ENCODE measurements around the gene STK16.

STK16 gene

GRCh38 chr2:219282943-219283581 lies 37.8 kb downstream of the STK16 start:
- no peak for TF ChIP-seq FOXM1 (IDR thresholded peaks at IDR 0.05; ENCODE audit: borderline replicate concordance, low read depth)
- no peak for TF ChIP-seq EP300 (IDR thresholded peaks at IDR 0.05; ENCODE audit: borderline replicate concordance)
- no peak for TF ChIP-seq RAD21 (IDR thresholded peaks at IDR 0.05; ENCODE audit: low read depth)
- no peak for TF ChIP-seq USF1 (IDR thresholded peaks at IDR 0.05)
- TF ChIP-seq TCF12 (IDR thresholded peaks at IDR 0.05; ENCODE audit: low read depth) = no peak
- no peak for TF ChIP-seq TAF1 (IDR thresholded peaks at IDR 0.05; ENCODE audit: low read depth)
- TF ChIP-seq ZBTB7A (IDR thresholded peaks at IDR 0.05; ENCODE audit: low read depth) = no peak
- TF ChIP-seq CEBPB (IDR thresholded peaks at IDR 0.05) = no peak
- TF ChIP-seq REST (IDR thresholded peaks at IDR 0.05; ENCODE audit: low read depth) = no peak
- no peak for TF ChIP-seq NFIC (IDR thresholded peaks at IDR 0.05)
- no peak for TF ChIP-seq MAX (IDR thresholded peaks at IDR 0.05)
- no peak for TF ChIP-seq YY1 (IDR thresholded peaks at IDR 0.05; ENCODE audit: low read depth)
- TF ChIP-seq EGR1 (IDR thresholded peaks at IDR 0.05) = no peak
- no peak for TF ChIP-seq CREB1 (IDR thresholded peaks at IDR 0.05; ENCODE audit: low read depth)
- no peak for TF ChIP-seq TEAD4 (IDR thresholded peaks at IDR 0.05)

GRCh38 chr2:219284501-219285372 lies 39.5 kb downstream of the STK16 start:
- TF ChIP-seq NFIC (IDR thresholded peaks at IDR 0.05) (no peak), RAD21 (IDR thresholded peaks at IDR 0.05; ENCODE audit: low read depth) (no peak), EGR1 (IDR thresholded peaks at IDR 0.05) (no peak), TEAD4 (IDR thresholded peaks at IDR 0.05) (no peak), TAF1 (IDR thresholded peaks at IDR 0.05; ENCODE audit: low read depth) (no peak), CEBPB (IDR thresholded peaks at IDR 0.05) (no peak), REST (IDR thresholded peaks at IDR 0.05; ENCODE audit: low read depth) (no peak), EP300 (IDR thresholded peaks at IDR 0.05; ENCODE audit: borderline replicate concordance) (no peak), USF1 (IDR thresholded peaks at IDR 0.05) (no peak)

GRCh38 chr2:219285373-219285735 lies 40.1 kb downstream of the STK16 start:
- no peak for TF ChIP-seq USF1 (IDR thresholded peaks at IDR 0.05)
- no peak for TF ChIP-seq MAX (IDR thresholded peaks at IDR 0.05)
- TF ChIP-seq TEAD4 (IDR thresholded peaks at IDR 0.05) = no peak
- no peak for TF ChIP-seq ZBTB7A (IDR thresholded peaks at IDR 0.05; ENCODE audit: low read depth)
- no peak for TF ChIP-seq CREB1 (IDR thresholded peaks at IDR 0.05; ENCODE audit: low read depth)
- TF ChIP-seq TCF12 (IDR thresholded peaks at IDR 0.05; ENCODE audit: low read depth) = no peak
- TF ChIP-seq EGR1 (IDR thresholded peaks at IDR 0.05) = no peak
- no peak for TF ChIP-seq TAF1 (IDR thresholded peaks at IDR 0.05; ENCODE audit: low read depth)
- TF ChIP-seq REST (IDR thresholded peaks at IDR 0.05; ENCODE audit: low read depth) = no peak
- TF ChIP-seq RAD21 (IDR thresholded peaks at IDR 0.05; ENCODE audit: low read depth) = no peak
- TF ChIP-seq EP300 (IDR thresholded peaks at IDR 0.05; ENCODE audit: borderline replicate concordance) = no peak
- no peak for TF ChIP-seq YY1 (IDR thresholded peaks at IDR 0.05; ENCODE audit: low read depth)
